Hepatocyte (in vitro differentiated cells): ENCODE measurements around the gene XRCC4. TPM values are rescaled to one million over a fixed set of nuclear protein-coding genes. Genes with fewer than 3 reads are reported as not detected.
A peak's percentile ranks its signal among the peaks of the same experiment; 100 is the strongest.
"Not testable (repeated sequence)": the region's sequence is repeated elsewhere in the genome, so short reads cannot be mapped to it uniquely, and the experiment has no call there.

Experiments
- DNase-seq: peaks from one replicate; pipeline ENCODE4 v3.0.0-alpha.2; 2016; ENCODE audit warnings: low spot score
- H2AFZ ChIP-seq: fragments of 200-600 bp; sonication (generic); 2 replicates; pipeline ENCODE4 v1.6.0; 2016; ENCODE audit warnings: antibody characterized with exemption, mild to moderate bottlenecking
- H3K27ac ChIP-seq: fragments of 200-600 bp; sonication (generic); 2 replicates; pipeline ENCODE4 v1.5.1; 2016; ENCODE audit warnings: mild to moderate bottlenecking
- H3K27me3 ChIP-seq: fragments of 200-600 bp; sonication (generic); 2 replicates; pipeline ENCODE4 v1.6.1; 2016
- H3K36me3 ChIP-seq: fragments of 200-600 bp; sonication (generic); replicated peaks from 2 replicates; pipeline ENCODE4 v1.5.1; 2016; ENCODE audit warnings: low read depth; ENCODE audit not compliant: insufficient read depth
- H3K4me1 ChIP-seq: fragments of 200-600 bp; sonication (generic); 2 replicates; pipeline ENCODE4 v1.5.1; 2016; ENCODE audit warnings: mild to moderate bottlenecking, moderate library complexity; ENCODE audit not compliant: insufficient read depth
- H3K4me2 ChIP-seq: fragments of 200-600 bp; sonication (generic); 2 replicates; pipeline ENCODE4 v1.6.0; 2016
- H3K4me3 ChIP-seq: fragments of 200-600 bp; sonication (generic); 2 replicates; pipeline ENCODE4 v1.5.1; 2016; ENCODE audit warnings: mild to moderate bottlenecking
- H3K79me2 ChIP-seq: fragments of 200-600 bp; sonication (generic); 2 replicates; pipeline ENCODE4 v1.6.0; 2017; ENCODE audit warnings: mild to moderate bottlenecking
- H3K9me2 ChIP-seq: fragments of 200-600 bp; sonication (generic); replicated peaks from 2 replicates; pipeline ENCODE4 v1.6.0; 2017; ENCODE audit warnings: mild to moderate bottlenecking; ENCODE audit not compliant: insufficient read depth
- H3K9me3 ChIP-seq: fragments of 200-600 bp; sonication (generic); 2 replicates; pipeline ENCODE4 v1.5.1; 2016; ENCODE audit warnings: low read depth, mild to moderate bottlenecking
- H4K20me1 ChIP-seq: fragments of 200-600 bp; sonication (generic); 2 replicates; pipeline ENCODE4 v1.6.0; 2016; ENCODE audit warnings: mild to moderate bottlenecking; ENCODE audit not compliant: insufficient read depth, poor library complexity, severe bottlenecking
- EZH2 ChIP-seq: fragments of 200-600 bp; sonication (generic); IDR thresholded peaks from 2 replicates; pipeline ENCODE4 v1.6.1; 2016; ENCODE audit warnings: antibody characterized with exemption, mild to moderate bottlenecking, borderline replicate concordance
- EZH2phosphoT487 ChIP-seq: fragments of 200-600 bp; sonication (generic); IDR thresholded peaks from one replicate; pipeline ENCODE4 v1.6.1; 2018; ENCODE audit warnings: antibody characterized with exemption, mild to moderate bottlenecking, low read depth, moderate library complexity; ENCODE audit not compliant: unreplicated experiment, severe bottlenecking
- WGBS: methylation state at CpG from one replicate; pipeline ENCODE4 v1.1.6; 2016; ENCODE audit warnings: low lambda C conversion rate; ENCODE audit errors: missing lambda C conversion rate; 5-methylcytosine and 5-hydroxymethylcytosine counted together
- polyA plus RNA-seq: library from polyadenylated mRNA; unstranded; fragments of >200 nt; fragmentation: Nextera tagmentation; extraction: Ambion mirVana; gene quantifications from 2 replicates; pipeline ENCODE4 v1.2.1, GENCODE V29; 2016
- total RNA-seq: library from RNA; depleted of rRNA; stranded (reverse); fragments of >200 nt; gene quantifications from 2 replicates; pipeline ENCODE4 v1.2.3, GENCODE V29; 2014
- TF ChIP-seq, protein P1 (sequence below): fragments of 200-600 bp; sonication (generic); IDR thresholded peaks from 2 replicates; pipeline ENCODE4 v1.5.1; 2016; ENCODE audit warnings: antibody characterized with exemption, mild to moderate bottlenecking; ENCODE audit not compliant: poor library complexity

Gene XRCC4
- total and polyA plus RNA-seq, 2 experiments from 2014 or later, result 12.7 to 21.5 TPM

DNA sequence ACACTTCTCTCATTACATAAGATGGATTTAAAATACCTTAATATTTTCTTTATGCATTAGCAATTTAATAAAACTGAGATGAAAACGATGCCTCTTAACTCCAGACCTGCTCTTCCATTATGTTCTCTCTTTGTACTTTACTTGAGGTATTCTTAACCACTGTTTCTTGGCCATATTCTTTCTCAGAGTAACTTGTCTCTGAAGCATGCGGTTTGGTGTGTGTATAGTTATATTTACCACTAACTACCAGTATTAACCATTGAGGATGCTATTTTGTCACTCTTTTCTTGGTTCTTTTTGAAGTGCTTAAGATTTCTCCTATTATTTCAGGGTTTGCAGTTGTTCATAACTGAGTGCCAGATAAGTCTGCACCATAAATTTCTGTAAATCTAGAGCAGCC lies 18.0 kb upstream of the XRCC4 start:
- peaks cover 68% of the 10 kb centered on the region for H3K79me2 ChIP-seq
- no peaks in the 10 kb centered on the region for H3K27me3 ChIP-seq
- WGBS, result 77% methylated on average over 2 of the region's 2 CpGs
- TF ChIP-seq, protein P1, sequence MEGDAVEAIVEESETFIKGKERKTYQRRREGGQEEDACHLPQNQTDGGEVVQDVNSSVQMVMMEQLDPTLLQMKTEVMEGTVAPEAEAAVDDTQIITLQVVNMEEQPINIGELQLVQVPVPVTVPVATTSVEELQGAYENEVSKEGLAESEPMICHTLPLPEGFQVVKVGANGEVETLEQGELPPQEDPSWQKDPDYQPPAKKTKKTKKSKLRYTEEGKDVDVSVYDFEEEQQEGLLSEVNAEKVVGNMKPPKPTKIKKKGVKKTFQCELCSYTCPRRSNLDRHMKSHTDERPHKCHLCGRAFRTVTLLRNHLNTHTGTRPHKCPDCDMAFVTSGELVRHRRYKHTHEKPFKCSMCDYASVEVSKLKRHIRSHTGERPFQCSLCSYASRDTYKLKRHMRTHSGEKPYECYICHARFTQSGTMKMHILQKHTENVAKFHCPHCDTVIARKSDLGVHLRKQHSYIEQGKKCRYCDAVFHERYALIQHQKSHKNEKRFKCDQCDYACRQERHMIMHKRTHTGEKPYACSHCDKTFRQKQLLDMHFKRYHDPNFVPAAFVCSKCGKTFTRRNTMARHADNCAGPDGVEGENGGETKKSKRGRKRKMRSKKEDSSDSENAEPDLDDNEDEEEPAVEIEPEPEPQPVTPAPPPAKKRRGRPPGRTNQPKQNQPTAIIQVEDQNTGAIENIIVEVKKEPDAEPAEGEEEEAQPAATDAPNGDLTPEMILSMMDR, result no peak
- TF ChIP-seq EZH2, result no peak
- TF ChIP-seq EZH2phosphoT487, result no peak
- H4K20me1 ChIP-seq, result peaks cover 10% of the 10 kb centered on the region
- no peaks in the 10 kb centered on the region for H3K9me2 ChIP-seq
- no peak overlapping the region for H3K27ac ChIP-seq
- DNase-seq, result no peak
- no peak overlapping the region for H3K4me2 ChIP-seq
- no peak overlapping the region for H2AFZ ChIP-seq
- H3K4me3 ChIP-seq, result no peak overlapping the region
- H3K4me1 ChIP-seq, result no peaks in the 10 kb centered on the region
- H3K36me3 ChIP-seq, result no peaks in the 10 kb centered on the region
- no peaks in the 10 kb centered on the region for H3K9me3 ChIP-seq

DNA sequence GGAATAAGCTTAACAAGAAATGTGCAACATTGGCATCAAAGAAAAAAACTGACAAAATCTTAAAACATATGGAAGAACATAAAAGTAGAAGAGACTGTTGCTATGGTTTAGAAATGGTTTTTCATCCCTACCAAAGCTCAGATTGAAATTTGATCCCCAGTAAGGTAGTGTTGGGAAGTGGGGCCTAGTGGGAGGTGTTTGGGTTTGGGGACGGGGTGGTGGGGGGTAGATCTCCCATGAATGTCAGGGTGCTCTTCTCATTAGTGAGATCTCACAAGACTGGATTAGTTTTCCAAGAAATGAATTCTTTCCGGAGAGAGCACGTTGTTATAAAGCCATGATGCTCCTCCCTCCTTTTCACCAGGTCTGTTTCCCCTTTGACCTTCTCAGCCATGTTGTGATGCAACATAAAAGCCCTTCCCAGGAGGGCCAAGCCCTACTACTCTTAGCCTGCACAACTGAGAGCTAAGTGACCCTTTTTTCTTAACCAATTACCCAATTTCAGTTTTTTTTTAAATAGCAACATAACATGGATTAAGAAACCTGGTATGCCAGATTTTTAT lies 10.7 kb upstream of the XRCC4 start:
- no peak overlapping the region for H2AFZ ChIP-seq
- no peaks in the 10 kb centered on the region for H3K9me2 ChIP-seq
- H3K9me3 ChIP-seq, result no peaks in the 10 kb centered on the region
- DNase-seq, result no peak
- no peak overlapping the region for H3K4me2 ChIP-seq
- H3K4me1 ChIP-seq, result peaks cover 9% of the 10 kb centered on the region
- H3K36me3 ChIP-seq, result no peaks in the 10 kb centered on the region
- 80% methylated on average over 3 of the region's 3 CpGs for WGBS
- H3K79me2 ChIP-seq, result peaks cover 99% of the 10 kb centered on the region
- H3K27me3 ChIP-seq, result no peaks in the 10 kb centered on the region
- H4K20me1 ChIP-seq, result peaks cover 30% of the 10 kb centered on the region
- H3K4me3 ChIP-seq, result no peak overlapping the region
- TF ChIP-seq, protein P1, result no peak
- TF ChIP-seq EZH2, result no peak
- no peak for TF ChIP-seq EZH2phosphoT487
- H3K27ac ChIP-seq, result no peak overlapping the region

DNA sequence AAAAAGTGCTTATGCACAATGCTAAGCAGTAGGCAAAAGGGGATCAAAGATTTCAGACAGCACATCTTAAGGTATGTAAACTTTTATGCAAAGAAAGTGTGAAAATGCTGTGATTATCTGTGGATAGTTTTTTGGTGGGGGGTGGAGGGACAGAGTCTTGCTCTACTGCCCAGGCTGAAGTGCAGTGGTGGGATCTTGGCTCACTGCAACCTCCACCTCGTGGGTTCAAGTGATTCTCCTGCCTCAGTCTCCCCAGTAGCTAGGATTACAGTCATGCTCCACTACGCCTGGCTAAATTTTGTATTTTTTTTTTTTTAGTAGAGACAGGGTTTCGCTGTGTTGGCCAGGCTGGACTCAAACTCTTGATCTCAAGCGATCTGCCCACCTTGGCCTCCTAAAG lies 10.0 kb upstream of the XRCC4 start:
- H3K9me2 ChIP-seq, H2AFZ ChIP-seq, DNase-seq, H3K4me3 ChIP-seq, H3K4me2 ChIP-seq, H3K27me3 ChIP-seq, H3K36me3 ChIP-seq, H3K27ac ChIP-seq, H3K4me1 ChIP-seq, H3K9me3 ChIP-seq: not testable (repeated sequence)
- WGBS, result 96% methylated on average over 4 of the region's 4 CpGs
- Histone ChIP-seq H3K79me2 (peaks cover 99% of the 10 kb centered on the region), H4K20me1 (peaks cover 34% of the 10 kb centered on the region)

DNA sequence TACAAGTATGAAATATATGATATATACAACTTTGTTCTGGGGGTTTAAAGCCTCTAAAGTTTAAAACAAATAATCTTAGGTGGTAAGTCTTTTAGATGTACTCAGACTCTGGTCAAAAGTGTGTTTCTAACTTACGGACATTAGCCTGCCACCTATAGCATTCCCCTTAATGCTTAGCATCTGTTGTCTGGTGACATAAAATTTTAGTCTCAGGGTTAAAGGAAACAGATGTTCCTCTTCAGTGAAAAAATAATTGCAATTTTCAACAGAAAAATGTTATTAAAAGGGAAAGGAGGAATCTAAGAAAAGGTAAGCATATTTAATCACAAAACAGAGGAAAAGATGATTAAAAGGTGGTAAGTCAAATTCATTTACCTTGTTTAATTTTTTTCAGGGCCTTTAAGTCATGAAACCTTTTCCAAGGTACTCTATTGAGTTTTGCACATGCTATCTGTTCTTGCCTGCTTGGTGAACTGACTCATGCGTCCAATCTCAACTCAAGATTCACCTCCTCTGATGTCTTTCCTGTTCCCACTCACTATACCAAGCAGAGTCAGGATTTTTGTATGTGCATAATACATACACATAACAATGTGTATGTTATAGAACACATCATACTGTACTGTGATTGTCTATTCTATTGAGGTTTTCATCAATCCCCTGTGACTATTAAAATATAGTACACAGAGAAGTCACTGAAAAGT lies 8.1 kb upstream of the XRCC4 start:
- no peak overlapping the region for H3K4me2 ChIP-seq
- H3K27ac ChIP-seq, result peak overlapping the region; percentile 9
- no peak for DNase-seq
- TF ChIP-seq EZH2phosphoT487, result no peak
- no peak overlapping the region for H2AFZ ChIP-seq
- no peaks in the 10 kb centered on the region for H3K27me3 ChIP-seq
- peaks cover 9% of the 10 kb centered on the region for H3K4me1 ChIP-seq
- no peaks in the 10 kb centered on the region for H3K9me2 ChIP-seq
- peaks cover 99% of the 10 kb centered on the region for H3K79me2 ChIP-seq
- WGBS, result 52% methylated on average over 2 of the region's 2 CpGs
- no peak overlapping the region for H3K4me3 ChIP-seq
- no peaks in the 10 kb centered on the region for H3K36me3 ChIP-seq
- H4K20me1 ChIP-seq, result peaks cover 34% of the 10 kb centered on the region
- no peaks in the 10 kb centered on the region for H3K9me3 ChIP-seq
